Calu3 (cell line): ENCODE results near the gene DUSP16. TPM values are rescaled to one million over a fixed set of nuclear protein-coding genes. Genes with fewer than 3 reads are reported as not detected.

Experiments used
- BruUV-seq: library from RNA; stranded (reverse); fragments of 400-500 nt; replicated peaks from 2 replicates; lab custom pipeline; 2021; lab: Mats Ljungman, UMichigan
- CTCF ChIA-PET: fragments of 300-600 bp; sonication (Branson Sonifier 250); formaldehyde crosslinking; loops from one replicate; lab custom pipeline; 2022; ENCODE audit warnings: antibody characterized with exemption; lab: Charles Lee
- DNase-seq: peaks from one replicate; pipeline ENCODE4 v3.0.0; 2022
- H3K27ac Mint-ChIP-seq: one replicate; pipeline ENCODE4 v1.8.0; 2022; ENCODE audit warnings: mixed read lengths; ENCODE audit not compliant: unreplicated experiment
- H3K27me3 Mint-ChIP-seq: one replicate; pipeline ENCODE4 v1.8.0; 2022; ENCODE audit warnings: mixed read lengths; ENCODE audit not compliant: unreplicated experiment
- H3K36me3 Mint-ChIP-seq: one replicate; pipeline ENCODE4 v1.8.0; 2022; ENCODE audit warnings: mild to moderate bottlenecking, moderate library complexity, mixed read lengths; ENCODE audit not compliant: insufficient read depth, unreplicated experiment
- H3K4me1 Mint-ChIP-seq: one replicate; pipeline ENCODE4 v1.8.0; 2022; ENCODE audit warnings: mild to moderate bottlenecking, low read depth, mixed read lengths; ENCODE audit not compliant: unreplicated experiment
- H3K4me3 Mint-ChIP-seq: one replicate; pipeline ENCODE4 v1.8.0; 2022; ENCODE audit warnings: mild to moderate bottlenecking, low read depth, moderate library complexity, mixed read lengths; ENCODE audit not compliant: unreplicated experiment
- H3K9me3 Mint-ChIP-seq: one replicate; pipeline ENCODE4 v1.8.0; 2022; ENCODE audit warnings: low read depth, mixed read lengths; ENCODE audit not compliant: unreplicated experiment
- intact Hi-C: fragments of 100-400 bp; cut with micrococcal nuclease; formaldehyde crosslinking; loops from one replicate; pipeline ENCODE4 v1.10.0; 2022; ENCODE audit not compliant: unreplicated experiment
- total RNA-seq: library from RNA; stranded (reverse); gene quantifications from 2 replicates; pipeline ENCODE4 v1.2.3, GENCODE V29; 2022
- TF ChIP-seq, protein P1 (sequence below): fragments of 200-600 bp; IDR thresholded peaks from one replicate; pipeline ENCODE4 v1.8.0; 2022; ENCODE audit warnings: antibody characterized with exemption; ENCODE audit not compliant: unreplicated experiment

DUSP16 gene
- total RNA-seq, 1 experiment from 2014 or later: 25.8 TPM

DNA sequence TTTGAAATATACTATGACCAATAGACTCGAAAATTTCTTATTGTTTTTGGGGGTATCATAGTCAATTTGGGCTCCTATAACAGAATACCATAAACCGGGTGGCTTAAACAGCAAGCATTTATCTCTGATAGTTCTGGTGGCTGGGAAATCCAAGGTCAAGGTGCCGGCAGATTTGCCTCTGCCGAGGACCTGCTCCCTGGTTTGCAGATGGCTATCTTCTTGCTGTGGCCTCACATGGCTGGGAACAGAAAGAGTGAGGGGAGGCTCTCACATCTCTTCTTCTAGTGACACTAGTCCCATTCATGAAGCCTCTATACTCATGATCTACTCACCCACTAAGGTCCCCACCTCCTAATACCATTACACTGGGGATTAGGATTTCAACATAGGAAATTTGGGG, 135.1 kb downstream of the DUSP16 start:
- Mint-ChIP-seq H3K9me3 (peaks cover 6% of the 10 kb centered on the region), H3K4me3 (no peak overlapping the region), H3K27me3 (no peaks in the 10 kb centered on the region), H3K27ac (no peak overlapping the region), H3K36me3 (peaks cover 6% of the 10 kb centered on the region), H3K4me1 (peaks cover 9% of the 10 kb centered on the region)
- intact Hi-C loops: no loop called here
- DNase-seq: no peak
- CTCF ChIA-PET: no interaction called here
- TF ChIP-seq, protein P1, sequence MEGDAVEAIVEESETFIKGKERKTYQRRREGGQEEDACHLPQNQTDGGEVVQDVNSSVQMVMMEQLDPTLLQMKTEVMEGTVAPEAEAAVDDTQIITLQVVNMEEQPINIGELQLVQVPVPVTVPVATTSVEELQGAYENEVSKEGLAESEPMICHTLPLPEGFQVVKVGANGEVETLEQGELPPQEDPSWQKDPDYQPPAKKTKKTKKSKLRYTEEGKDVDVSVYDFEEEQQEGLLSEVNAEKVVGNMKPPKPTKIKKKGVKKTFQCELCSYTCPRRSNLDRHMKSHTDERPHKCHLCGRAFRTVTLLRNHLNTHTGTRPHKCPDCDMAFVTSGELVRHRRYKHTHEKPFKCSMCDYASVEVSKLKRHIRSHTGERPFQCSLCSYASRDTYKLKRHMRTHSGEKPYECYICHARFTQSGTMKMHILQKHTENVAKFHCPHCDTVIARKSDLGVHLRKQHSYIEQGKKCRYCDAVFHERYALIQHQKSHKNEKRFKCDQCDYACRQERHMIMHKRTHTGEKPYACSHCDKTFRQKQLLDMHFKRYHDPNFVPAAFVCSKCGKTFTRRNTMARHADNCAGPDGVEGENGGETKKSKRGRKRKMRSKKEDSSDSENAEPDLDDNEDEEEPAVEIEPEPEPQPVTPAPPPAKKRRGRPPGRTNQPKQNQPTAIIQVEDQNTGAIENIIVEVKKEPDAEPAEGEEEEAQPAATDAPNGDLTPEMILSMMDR: no peak
- BruUV-seq: no TSS peak

DNA sequence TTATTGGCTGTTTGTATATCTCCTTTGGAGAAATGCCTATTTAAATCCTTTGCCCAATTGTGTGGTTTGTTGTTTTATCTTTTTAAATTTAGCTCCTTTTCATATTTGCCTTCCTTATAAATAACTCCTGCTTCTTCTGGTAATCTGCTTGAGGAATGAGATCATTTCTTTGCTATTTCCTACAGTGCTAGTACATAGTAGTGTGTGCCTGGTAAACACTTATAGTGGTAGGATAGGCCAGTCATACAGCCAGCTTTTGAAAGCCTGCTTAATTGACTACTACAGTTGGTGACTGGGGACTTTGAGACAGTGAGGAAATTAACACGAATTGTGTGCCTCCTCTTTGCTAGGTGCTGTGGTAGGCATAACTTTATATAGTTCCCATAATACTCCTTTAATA, 137.0 kb downstream of the DUSP16 start:
- BruUV-seq: no TSS peak
- peaks cover 9% of the 10 kb centered on the region for H3K9me3 Mint-ChIP-seq
- peaks cover 6% of the 10 kb centered on the region for H3K36me3 Mint-ChIP-seq
- CTCF ChIA-PET: no interaction called here
- no peak for DNase-seq
- H3K4me1 Mint-ChIP-seq: no peaks in the 10 kb centered on the region
- H3K27ac Mint-ChIP-seq: no peak overlapping the region
- TF ChIP-seq, protein P1: no peak
- H3K4me3 Mint-ChIP-seq: no peak overlapping the region
- H3K27me3 Mint-ChIP-seq: no peaks in the 10 kb centered on the region
- intact Hi-C loops: no loop called here

DNA sequence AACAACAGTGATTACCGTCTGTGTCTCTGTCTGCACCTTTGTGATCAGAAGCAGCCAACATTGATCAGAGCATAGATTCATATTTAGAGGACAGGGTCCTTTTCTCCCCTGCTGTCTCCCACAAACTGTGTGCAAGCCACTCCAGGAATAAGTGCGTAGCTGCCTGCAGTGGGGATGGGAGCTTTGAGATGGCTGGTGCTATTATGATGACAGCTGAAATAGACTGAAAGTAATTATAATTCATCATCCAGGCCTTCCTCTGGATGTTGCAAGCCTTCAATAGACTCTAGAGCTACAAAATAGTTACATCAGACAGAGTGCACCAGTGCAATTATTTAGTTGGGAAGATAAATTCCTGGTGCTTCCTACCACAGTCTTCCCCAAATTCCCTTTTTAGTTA, 137.7 kb downstream of the DUSP16 start:
- BruUV-seq: no TSS peak
- Mint-ChIP-seq H3K4me1 (no peaks in the 10 kb centered on the region), H3K36me3 (peaks cover 6% of the 10 kb centered on the region), H3K27me3 (no peaks in the 10 kb centered on the region), H3K4me3 (no peak overlapping the region), H3K27ac (no peak overlapping the region), H3K9me3 (peaks cover 9% of the 10 kb centered on the region)
- CTCF ChIA-PET: no interaction called here
- DNase-seq: no peak
- TF ChIP-seq, protein P1: no peak
- intact Hi-C loops: no loop called here

Other genes with a start within 250 kb of the DUSP16 start
- gene MANSC1, start 212.6 kb downstream of the DUSP16 start, total RNA-seq: 71.8 and 74.5 TPM in 2 replicates
- 9.3 and 11.5 TPM in 2 replicates for gene BORCS5, start 205.8 kb downstream of the DUSP16 start, total RNA-seq
- gene CREBL2, start 49.0 kb upstream of the DUSP16 start, total RNA-seq: 17.0 and 20.4 TPM in 2 replicates
- gene GPR19, start 133.3 kb upstream of the DUSP16 start, total RNA-seq: 5.4 and 6.0 TPM in 2 replicates
- gene CDKN1B, start 154.5 kb upstream of the DUSP16 start, total RNA-seq: 37.7 and 41.0 TPM in 2 replicates
- 5.2 and 5.3 TPM in 2 replicates for gene APOLD1, start 222.8 kb upstream of the DUSP16 start, total RNA-seq